NCI-H446 (cell line): ENCODE results near the gene IZUMO1R.
"Not testable (repeated sequence)": the region's sequence is repeated elsewhere in the genome, so short reads cannot be mapped to it uniquely, and the experiment has no call there.

Experiments
- DNase-seq, 2 experiments: peaks; one replicate each; lab custom pipeline; 2025; lab: John Stamatoyannopoulos, UW

IZUMO1R gene

DNA sequence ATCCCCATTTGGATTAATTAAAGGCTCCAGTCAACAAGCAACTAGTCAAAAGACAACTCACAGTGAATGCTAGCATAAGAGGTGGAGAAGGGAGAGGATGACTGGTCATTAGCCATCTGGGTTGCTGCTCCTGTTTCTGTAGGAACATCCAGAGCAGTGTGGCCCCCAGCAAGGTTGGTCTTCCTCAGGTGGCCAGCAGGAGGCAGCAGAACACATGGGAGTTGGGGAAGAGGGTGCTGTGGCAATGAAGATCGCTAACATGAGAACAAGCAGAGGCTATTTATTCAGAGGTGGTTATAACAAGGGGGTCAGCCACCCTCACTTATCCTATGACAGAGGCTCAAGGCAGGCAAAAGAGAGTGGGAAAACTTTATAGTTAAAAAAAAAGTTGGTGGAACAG lies 21.3 kb downstream of the IZUMO1R start:
- peak; percentile 3 to 38 for DNase-seq

DNA sequence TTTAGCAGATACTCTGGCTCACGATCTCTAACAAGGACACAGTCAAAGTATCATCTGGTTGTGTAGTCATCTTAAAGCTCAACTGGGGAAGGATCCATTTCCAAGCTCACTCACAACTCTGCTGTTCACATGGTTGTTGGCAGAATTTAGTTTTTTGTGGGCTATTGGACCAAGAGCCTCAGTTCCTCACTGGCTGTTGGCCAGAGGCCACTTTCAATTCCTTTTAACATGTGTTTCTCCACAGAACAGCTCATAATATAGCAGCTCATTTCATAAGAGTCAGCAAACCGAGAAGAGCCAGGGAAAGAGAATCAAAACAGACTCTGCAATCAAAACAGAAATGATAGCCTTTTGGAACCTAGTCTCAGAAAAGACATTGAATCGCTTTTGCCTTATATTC lies 22.6 kb downstream of the IZUMO1R start:
- DNase-seq = no peak

DNA sequence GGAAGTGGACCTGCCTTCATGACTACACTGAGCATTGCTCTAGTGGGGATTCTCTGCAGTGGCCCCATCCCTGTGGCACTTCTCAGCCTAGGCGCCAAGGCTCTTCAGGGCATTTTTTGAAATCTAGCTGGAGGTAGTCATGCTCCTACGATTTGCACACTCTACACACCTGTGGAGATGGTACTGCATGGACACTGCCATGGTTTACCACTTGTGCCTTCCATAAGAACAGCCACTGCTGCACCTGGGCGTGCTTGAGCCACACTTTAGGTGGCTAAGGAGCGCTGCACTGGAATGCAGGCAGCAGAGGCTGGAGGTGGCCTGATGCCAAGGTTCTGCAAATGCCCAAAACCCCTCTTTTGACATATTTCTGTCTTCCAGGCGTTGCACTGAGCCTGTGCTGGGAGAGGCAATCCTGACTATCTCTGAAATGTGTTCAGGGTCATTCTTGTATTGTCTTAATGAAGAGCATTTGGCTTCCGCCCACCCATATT lies 24.3 kb downstream of the IZUMO1R start:
- no peak for DNase-seq

DNA sequence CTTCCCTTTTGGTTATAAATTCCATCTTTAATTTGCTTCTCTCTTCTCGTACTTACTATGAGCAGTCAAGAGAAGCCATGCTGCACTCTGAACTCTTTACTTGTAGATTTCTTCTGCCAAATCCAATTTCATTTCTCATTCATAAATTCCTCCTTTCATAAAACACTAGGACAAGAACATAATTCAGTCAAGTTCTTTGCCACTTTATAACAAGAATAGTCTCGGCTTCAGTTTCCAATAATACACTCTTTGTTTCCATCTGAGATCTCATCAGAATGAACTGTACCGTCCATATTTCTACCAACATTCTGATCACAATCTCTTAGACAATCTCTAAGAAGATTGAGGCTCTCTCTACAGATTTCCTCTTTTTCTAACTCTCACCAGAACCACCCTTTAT lies 25.1 kb downstream of the IZUMO1R start:
- DNase-seq = no peak

DNA sequence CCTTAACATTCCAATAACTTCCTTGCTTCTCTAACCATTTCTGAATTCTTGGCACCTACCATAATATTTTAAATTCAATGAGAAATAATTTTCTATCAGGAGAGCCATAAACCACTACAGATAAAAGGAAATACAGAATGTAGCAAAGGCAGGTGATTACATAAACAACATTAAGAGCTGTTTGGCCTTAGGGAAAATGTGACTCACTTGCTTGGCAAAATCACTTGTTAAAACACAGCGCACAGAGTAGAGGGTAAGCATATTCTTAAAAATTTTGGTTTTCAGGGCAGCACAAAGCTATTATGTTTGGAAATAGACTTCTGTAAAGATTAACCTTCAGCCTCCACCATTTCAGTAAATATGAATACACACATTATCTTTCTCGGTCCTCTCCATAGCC lies 26.4 kb downstream of the IZUMO1R start:
- no peak for DNase-seq

DNA sequence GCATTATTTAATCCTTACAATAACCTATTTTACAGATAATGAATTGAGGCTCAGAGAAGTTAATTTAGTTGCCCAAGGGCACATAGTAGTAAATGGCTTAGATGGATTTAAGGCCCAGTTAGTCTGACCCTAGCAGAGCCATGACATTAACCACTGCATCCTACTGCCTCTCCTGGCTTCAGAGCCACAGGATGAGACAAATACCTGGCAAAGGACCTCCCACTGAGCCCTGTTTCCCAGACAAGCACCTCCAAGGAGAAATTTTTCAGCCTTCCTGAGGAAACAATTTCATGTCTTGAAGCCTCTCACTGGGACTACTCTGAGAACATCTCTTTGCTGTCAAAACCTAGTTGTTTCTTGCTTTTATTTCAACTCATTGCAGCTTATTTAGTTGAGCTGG lies 28.4 kb downstream of the IZUMO1R start:
- DNase-seq = no peak

DNA sequence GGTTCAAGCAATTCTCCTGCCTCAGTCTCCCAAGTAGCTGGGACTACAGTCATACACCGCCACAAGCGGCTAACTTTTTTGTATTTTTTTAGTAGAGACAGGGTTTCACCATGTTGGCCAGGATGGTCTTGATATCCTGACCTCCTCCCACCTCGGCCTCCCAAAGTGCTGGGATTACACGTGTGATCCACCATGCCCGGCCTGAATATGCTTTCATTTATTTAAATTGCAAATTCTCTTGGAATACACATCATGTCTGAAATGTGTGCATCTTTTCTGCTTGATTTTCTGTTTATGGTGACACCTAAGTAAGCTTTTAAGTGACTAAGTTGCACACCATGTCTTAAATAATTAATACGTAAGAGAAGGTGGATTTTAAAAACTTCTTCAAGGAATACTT lies 31.7 kb downstream of the IZUMO1R start:
- no peak for DNase-seq

DNA sequence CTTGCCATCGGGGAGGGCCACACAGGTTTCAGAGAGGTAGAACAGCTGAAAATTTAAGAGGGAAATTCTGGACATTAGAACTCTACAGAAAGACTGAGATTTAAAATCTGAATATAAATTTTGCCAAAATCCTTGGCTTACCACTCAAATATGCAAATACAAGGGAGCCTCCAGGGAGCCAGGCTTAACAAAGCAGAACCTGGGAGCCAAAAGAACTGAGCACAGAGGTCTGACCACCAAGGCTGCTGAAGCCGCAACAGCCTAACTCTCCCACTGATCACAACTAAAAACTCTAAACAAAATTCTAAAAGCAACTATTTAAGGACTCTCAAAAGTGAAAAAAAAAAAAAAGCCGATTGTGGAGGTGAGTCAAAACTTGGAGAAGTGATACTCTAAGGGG lies 34.3 kb downstream of the IZUMO1R start:
- DNase-seq = no peak

DNA sequence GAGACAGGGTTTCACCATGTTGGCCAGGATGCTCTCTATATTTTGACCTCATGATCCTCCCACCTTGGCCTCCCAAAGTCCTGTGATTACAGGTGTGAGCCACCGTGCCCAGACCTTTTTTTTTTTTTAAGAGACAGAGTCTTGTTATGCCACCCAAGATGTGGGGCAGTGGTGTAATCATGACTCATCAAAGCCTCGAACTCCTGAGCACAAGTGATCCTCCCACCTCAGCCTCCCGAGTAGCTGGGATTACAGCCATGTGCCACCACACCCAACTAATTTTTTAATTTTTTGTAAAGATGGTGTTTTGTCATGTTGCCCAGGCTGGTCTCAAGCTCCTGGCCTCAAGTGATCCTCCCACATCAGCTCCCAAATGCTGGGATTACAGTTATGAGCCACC lies 37.9 kb downstream of the IZUMO1R start:
- DNase-seq = no peak

DNA sequence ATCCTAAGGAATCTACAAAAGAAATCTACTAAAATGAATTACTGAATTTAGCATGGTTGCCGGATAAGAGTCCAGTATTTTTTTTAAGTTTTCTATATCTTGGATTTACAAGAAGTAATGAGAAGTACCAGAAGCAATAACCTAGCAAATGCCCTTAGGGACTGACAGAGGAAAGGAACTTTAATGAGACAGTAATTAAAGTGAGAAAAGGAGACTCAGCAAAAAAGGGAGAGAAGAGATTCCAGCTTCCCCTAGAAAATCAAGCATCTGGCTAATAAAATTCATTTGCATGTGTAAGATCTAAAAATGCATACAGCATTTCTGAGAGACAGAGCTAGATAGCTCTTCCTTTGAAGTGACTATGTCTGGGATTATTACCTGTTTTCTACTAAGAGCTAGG lies 39.1 kb downstream of the IZUMO1R start:
- no peak for DNase-seq

DNA sequence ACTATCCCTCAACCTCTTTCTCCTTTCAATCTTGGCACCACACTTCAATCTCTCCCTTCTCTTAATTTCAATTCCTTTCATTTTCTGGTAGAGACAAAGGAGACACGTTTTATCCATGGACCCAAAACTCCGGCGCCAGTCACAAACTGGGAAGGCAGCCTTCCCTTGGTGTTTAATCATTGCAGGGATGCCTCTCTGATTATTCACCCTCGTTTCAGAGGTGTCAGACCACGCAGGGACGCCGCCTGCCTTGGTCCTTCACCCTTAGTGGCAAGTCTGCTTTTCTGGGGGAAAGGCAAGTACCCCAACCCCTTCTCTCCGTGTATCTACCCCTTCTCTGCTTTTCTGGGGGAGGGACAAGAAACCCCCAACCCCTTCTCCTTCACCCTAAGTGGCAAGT lies 41.9 kb downstream of the IZUMO1R start:
- not testable (repeated sequence) for DNase-seq

DNA sequence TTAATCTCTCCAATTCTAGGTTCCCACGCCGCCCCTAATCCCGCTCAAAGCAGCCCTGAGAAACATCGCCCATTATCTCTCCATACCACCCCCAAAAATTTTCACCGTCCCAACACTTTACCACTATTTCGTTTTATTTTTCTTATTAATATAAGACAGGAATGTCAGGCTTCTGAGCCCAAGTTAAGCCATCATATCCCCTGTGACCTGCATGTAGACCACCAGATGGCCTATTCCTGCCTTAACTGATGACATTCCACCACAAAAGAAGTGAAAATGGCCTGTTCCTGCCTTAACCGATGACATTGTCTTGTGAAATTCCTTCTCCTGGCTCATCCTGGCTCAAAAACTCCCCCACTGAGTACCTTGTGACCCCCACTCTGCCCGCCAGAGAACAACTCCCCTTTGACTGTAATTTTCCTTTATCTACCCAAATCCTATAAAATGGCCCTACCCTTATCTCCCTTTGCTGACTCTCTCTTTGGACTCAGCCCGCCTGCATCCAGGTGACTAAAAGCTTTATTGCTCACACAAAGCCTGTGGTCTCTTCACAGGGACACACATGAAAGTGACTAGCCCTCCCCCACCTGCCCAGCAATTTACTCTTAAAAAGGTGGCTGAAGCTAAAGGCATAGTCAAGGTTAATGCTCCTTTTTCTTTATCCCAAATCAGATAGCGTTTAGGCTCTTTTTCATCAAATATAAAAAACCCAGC lies 46.6 kb downstream of the IZUMO1R start:
- DNase-seq = not testable (repeated sequence)
